HuH-7.5 (cell line): ENCODE results near the gene FAM229A.
A peak's percentile ranks its signal among the peaks of the same experiment; 100 is the strongest.
"Not testable (repeated sequence)": the region's sequence is repeated elsewhere in the genome, so short reads cannot be mapped to it uniquely, and the experiment has no call there.

Experiments
- DNase-seq: peaks from one replicate; pipeline ENCODE4 v3.0.0; 2011; ENCODE audit warnings: low spot score

FAM229A gene, protein sequence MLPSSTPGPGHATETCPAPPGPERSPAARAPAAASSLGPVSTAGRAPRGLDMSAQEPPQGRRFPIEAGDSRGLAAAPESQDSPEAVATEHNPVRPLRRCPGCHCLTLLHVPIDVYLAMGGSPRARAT

DNA sequence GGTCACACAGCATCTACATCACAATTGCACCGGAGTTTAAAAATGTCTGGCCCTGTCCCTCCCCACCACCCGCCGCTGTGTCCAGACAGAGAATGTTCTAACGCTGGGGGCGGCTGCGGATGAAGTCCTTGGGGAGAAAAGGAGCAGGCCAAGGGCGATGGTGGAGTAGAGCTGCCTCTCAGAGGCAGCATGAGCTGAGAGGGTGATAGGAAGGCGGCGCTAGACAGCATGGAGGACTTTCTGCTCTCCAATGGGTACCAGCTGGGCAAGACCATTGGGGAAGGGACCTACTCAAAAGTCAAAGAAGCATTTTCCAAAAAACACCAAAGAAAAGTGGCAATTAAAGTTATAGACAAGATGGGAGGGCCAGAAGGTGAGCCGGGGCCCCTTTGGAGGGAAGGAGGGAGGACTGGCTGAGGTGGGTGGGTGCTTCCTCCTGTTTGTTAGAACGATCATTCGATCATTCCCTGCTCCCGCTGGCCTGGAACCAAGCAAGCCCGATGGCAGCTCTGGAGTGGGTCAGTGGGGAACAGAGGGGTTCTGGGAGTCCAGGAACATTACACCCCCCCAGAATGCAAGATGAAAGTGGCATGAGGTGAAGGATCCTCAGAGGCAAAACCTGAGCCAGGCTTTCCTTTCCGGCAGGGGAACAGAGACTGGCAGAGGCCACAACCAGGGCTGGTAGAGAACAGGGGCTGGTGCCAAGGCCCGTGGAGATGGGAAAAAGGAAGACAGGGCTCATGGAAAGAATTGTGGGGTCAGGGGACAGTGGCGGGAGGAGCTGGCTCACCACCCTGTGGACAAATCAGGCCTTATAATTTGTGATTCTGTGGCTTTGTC is at the start of gene FAM229A, which contains the start of gene TSSK3:
Gene FAM229A (minus strand): TSS at position 12 of the 840 bp plus-strand sequence. CDS start 394 bp downstream, outside the sequence.
Gene TSSK3 (plus strand): TSS at position 66 of the 840 bp plus-strand sequence. CDS start 163 bp downstream, at position 229.
- no peak for DNase-seq

DNA sequence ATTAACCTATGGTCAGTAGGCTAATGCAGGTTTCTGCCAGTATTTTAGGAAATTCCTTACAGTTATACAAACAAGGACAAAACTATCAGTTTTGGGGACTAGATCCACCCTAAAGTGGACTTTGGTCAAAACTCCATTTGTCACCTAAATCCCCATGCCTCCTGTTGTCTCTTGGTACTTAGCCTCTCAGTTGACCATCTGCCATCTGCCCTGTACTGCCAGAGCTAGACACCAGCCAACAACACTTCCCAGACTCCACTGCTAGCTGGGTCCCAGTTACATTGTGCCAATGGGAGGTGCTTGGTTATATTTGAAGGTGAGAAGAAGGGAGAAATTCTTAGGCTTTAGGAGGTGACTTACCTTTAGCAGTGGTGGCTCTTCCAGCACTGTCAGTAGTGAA is 49.0 kb upstream of the FAM229A start:
- no peak for DNase-seq

DNA sequence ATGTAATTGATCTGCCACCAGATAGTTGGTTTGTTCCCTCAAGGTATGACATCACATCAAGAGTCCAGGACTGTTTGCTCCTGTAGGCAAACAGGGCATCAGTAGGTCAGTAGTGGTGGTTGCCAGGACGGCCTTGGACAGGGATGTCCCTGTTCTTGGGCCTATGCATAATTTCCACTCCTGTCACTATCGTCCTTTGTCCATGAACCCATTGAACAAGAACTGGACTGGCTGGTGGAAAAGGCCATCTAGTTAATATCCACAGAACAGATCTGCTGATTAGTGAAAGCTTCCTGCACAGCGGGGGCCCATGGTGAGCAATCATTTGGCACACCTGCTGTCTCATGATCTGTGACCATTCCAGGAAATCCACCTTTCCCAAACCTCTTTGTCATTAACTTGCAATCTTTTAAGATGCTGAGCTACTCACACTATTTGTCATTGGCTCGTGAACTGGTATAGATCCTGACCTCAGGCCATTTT is 44.4 kb upstream of the FAM229A start:
- DNase-seq = no peak

DNA sequence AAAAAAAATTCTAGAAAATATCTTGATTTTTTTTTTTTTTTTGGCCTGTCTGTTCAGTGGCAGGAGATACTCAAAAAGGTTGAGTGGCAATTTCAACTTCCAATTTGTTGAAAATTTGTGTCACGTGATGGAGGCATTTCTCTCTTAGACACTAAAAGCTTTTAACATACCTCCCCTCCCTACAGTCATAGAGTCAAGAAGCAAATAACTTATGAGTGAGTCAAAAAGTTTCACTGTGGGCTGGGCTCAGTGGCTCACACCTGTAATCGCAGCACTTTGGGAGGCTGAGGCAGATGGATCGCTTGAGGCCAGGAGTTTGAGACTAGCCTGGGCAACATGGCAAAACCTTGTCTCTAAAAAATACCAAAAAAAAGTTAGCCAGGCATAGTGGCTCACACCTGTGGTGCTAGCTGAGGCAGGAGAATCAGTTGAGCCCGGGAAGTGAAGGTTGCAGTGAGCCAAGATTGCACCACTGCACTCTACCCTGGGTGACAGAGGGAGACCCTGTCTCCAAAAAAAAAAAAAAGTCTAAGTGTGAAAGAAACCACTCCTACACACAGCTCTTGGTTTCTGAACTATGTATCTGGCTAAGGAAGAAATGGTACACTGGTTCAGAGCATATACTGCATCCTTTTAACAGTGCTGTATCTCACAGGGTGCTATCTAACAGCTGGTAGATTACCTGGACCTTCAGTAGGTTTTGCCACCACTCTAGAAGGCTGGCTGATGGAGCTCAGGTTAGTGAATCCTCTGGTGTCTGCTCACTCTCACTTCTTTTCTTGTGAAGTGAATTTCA is 43.6 kb upstream of the FAM229A start:
- DNase-seq = no peak

DNA sequence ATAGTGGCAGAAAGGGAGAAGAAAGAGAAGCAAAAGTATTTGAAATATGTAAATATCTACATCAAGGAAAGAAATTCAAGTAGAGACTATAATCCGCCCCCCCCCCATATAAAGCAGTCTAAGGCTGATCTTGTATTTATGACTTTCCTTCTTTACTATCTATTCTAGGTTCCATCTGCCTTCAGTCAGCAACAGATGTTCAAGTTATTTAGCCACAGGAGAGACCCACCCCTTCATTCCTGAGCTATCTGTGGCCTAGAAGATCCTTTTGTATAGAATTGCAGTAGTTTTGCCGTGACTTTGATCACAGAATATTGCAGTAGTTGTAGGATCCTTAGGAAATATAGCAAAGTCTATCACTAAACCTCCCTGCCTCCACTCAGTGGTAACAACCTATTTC is 42.7 kb upstream of the FAM229A start:
- no peak for DNase-seq

DNA sequence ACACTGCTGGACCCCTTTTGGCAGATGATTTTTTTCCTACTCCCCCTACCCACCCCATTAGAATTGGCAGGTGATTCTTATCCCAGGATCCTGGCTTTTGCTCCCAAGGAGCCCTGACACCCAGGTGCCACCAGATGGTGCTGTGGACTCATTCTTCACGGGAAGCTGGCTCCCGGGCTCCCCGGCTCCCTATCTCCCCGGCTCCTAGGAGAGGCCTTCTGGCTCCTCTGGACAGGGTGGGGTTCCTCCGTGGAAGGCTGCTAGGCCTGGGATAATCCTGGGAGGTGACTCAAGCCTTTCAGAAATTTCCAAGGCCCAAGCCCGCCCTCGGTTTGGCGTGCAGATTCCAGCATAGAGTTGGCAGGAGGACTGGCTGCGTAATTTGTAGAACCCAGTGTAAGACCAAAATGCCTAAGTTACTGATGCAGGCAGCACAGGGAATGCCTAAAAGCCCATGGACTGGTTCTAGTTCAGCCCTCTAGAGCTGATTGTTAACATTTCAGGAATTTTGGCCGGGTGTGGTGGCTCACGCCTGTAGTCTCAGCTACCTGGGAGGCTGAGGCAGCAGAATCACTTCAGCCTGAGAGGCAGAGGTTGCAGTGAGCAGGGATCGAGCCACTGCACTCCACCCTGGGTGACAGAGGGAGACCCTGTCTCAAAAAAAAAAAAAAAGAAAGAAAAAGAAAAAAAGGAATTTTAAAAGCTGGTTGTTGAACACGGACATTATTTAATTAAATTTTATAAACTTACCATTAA is 38.8 kb upstream of the FAM229A start:
- DNase-seq = peak; percentile 74

DNA sequence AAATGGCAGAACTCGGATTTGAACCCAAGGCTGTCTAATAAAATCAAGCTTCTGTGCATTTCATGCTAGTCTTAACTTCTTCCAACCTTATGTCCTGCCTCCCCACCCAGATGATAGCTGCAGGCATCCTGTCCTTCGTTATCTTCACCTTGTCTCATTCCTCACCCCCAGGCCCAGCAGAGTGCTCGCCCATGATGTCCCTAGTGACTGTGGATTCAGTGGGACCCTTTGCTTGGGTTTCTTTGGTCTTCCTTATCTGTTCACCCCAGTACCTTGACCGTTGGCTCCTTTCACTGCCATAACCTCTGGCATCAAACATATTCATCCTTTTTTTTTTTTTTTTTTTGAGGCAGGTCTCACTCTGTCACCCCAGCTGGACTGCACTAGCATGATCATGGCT is 37.6 kb upstream of the FAM229A start:
- no peak for DNase-seq

DNA sequence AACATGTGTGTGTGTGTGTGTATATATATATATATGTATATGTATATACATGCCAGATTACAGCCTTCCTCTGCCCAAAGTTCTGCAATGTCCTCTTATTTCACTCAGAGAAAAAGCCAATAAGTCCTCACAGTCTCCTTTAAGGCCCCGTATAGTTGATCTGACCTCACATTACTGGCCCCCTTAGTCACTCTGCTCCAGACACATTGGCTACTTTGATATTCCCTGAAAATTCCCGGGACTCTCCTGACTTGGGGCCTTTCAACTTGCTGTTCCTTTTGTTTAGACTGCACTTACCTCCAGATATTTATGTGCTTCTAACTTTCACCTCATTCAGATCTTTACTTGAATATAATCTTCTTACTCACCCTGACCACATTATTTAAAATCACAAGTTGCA is 36.1 kb upstream of the FAM229A start:
- DNase-seq = no peak

DNA sequence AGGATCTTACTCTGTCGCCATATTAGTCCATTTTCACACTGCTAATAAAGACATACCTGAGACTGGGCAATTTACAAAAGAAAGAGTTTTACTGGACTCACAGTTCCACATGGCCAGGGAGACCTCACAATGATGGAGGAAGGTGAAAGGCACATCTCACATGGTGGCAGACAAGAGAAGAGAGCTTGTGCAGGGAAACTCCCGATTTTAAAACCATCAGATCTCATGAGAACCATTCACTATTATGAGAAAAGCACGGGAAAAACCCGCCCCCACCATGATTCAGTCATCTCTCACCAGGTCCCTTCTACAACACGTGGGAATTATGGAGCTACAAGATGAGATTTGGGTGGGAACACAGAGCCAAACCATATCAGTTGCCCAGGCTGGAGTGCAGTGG is 34.2 kb upstream of the FAM229A start:
- not testable (repeated sequence) for DNase-seq

DNA sequence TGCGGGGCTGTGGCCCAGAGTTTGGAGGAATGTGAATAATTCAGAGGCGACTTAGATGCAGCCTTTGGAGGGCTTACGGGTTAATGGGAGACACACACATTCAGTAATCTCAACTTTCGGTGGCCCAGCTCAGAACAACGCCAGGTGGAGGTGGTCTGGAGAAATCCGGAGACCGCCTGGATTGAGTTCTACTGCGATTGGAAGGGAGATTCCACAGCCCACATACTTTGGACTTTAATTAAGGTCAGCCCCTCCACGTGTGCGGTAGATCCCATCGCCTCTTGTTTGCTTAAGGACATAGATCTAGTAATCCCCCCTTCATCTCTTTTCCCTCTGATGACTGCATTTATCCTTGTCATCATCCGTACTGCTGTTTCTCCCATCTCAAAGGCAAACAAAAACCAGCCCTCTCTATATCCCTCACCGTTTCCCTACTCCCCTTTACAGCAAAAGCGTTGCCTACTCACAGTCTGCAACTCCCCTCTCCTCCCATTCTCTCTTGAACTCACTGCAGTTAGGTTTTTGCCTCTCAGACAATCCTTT is 32.7 kb upstream of the FAM229A start:
- DNase-seq = peak; percentile 23

DNA sequence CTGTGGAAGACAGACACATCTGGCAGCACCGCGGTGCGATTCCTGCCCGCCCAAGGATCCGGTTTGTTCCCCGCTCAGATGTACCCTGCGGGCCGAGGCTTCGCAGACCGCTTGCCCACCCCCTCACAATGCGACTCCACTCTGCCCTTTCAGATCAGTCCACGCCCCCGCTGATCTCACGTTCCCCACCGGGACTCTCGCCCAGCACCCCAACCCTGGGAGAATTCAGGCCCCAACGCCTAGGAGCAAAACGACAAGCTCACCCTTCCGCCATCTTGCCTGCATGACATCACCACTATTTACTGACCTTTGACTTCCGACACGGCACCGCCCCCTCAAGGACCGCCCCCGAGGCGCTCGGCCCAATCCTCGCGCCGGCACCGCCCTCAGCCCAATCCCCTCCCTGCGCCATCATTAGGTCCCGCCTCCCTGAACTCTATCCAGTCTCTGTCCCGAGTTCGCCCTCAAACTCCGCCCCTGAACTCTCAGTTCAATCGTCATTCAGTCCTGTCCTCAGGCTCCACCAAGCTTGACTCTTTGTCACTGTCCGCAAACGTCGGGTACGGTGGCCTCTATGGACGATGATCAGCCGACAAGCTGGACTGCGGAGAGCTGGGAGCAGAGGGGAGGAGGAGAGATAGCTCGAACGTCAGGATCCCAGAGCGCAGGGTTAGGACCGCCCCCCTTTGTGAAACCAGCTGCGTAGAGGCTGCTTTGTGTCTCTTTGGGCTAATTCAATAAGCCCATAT is 32.0 kb upstream of the FAM229A start, which contains the start of gene BSDC1:
Gene BSDC1 (minus strand): TSS at position 301 of the 749 bp plus-strand sequence. CDS start 27 bp downstream, at position 274.
- DNase-seq = peak; percentile 76

DNA sequence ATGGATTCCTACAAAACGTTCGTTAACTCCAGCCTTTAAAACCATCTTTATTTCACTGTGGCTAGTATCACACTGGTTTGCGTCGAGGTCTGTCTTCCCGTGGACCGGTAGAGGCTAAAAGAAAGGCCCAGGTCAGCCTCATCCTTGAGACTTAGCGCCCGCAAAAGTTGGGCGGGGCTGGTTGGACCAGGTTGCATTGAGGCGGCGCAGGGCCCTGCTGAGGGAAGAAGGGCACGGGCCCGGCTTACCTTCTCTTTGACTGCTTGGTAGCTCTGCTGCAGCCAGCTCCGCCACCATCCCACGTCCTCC is 31.5 kb upstream of the FAM229A start:
- DNase-seq = peak; percentile 37

DNA sequence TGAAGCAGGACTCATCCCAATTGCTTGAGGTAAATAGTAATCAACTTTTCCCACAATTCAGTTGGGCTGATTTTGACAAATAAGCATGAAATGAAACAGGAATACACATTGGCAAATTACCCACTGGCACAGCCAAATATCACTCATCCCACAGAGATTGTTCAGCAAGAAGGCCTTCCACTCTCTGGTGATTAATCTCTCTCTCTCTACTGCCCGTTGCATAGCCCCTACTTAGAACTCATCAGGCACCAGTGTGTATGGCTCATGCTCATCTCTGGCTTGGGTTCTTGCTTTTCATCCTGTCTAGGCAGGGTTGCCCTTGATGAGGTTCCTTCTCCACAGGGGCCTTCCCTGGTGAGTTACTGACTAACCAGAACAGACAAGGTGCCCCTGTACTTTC is 30.9 kb upstream of the FAM229A start:
- no peak for DNase-seq

DNA sequence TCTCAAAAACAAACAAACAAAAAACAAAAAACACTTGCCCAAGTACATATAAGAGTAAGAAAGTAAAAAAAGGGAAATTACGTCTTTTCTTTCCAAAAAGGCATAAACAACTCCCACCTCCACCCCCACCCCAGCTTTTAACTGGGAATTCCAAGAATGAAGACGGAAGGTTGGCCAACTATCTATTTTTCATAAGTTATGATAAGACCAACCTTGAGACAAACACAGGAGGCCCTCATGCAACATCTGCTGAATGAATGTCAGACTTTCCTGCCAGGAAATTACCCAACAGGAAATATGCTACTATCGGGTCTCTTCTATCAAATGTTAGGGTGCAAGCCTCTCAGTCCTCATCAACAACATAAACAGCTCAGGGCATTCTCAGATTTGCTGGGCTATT is 30.0 kb upstream of the FAM229A start:
- no peak for DNase-seq

DNA sequence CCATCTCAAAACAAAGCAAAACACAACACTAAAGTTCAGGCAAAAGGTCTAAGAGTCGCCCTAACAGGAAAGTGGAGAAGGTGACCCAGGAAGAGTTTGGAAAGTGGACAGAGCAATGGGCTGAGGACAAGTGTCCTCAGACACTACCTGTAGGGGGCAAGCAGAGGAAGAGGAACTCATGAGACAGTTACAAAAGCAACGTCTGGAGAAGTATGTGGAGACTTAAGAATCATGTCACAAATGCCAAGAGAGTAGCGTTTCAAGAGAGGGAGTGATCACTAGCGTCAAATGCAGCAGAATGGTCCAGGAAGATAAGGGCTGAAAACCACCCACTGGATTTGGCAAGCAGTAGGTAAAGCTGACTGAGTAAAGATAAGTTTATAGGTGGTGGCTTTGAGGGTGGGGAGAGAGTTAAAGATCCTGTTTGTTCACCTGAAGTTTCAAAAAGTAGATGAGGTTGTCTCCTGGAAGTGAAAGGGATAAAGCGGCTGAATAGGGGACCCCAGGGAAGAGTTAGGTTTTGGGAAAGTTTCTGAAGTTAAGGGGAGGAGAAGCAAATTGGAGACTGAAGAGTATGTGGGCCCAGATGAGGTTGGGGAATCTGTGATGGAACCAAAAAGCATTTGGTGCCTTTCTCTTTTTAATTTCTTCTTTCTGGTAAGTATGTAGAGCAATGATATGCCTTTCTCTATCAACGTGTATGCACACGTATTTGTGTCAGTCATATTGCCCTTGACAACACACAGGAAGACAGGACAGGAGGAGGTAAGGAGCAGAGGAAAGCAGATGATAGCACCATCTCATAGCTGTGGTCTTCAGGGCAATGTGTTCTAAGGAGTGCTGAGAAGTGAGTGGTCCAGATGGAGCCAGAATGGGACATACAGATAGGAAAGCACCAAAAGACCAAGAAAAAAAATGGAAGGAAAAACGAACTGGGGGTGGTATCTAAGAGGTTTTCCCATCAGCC is 28.9 kb upstream of the FAM229A start:
- DNase-seq = no peak

DNA sequence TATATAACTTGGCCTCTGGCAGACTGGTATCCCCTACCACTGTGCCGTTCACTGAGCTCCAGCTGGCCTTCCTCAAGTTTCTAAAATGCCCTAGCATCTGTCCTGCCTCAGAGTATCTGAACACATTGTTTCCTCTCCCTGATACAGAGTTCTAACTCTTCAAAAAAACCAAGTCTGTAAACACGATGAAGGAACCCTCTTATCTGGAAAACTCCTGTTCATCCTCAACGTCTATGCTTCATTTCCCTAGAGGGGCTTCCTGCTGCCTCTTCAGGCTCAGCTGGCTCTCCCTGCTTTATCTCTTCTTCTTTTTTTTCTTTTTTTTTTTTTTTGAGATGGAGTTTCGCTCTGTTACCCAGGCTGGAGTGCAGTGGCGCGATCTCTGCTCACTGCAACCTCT is 26.4 kb upstream of the FAM229A start:
- DNase-seq = no peak

DNA sequence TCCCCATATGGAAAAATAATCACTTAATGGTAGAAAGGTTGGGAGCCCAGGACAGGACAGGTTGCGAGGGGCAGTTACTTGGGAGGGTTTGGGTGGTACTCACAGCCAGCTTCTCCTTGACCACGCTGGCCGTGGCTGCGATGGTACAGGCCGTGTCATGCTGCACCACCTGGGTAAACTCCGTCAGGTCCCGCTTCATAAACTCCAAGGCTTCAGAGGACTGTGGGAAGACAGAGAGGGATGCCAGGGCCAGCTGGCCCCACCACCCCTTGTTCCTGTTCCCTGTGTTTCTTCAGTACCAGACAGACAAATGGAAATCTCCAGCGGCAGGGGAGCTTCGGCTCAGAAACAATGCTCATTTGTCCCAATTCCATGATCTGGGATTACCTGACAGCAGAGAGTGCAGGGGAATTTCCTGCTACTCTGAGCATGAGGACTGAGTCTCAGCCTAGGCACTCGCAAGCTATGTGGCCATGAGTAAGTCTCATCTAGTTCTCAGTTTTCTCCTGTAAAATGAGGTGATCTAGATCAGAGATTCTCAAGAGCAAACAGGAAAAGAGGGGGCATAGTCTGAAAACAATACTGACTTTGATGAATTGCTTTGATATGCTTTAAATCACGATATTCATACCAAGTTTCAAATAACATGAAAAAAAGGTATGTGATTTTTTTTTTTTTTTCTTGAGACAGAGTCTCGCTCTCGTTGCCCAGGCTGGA is 24.5 kb upstream of the FAM229A start:
- no peak for DNase-seq

DNA sequence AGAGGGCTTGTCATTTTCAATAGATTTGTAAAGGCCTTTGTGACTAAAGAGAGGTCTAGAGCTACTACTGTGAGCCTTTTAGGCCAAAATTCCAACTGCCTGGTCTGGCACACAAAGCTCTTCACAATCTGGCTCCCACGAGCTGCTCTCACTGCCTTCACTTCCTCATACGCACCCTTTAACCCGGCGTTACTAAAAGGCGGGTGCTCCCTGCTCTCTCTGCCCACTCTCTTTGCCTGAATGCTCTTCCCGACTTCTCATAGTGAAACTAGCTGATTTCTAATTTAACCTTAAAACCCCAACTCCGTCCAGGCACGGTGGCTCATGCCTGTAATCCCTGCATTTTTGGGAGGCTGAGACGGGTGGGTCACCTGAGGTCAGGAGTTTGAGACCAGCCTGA is 17.8 kb upstream of the FAM229A start:
- DNase-seq = no peak
